GM23338 (cell line): Measurements from ENCODE around the gene SPATC1L. TPM values are rescaled to one million over a fixed set of nuclear protein-coding genes. Genes with fewer than 3 reads are reported as not detected.

Experiments
- ATAC-seq: fragments of 200-7000 bp; cut with Tn5 transposase; 3 replicates; pipeline ENCODE4 v1.9.1; 2020
- DNase-seq: peaks from one replicate; pipeline ENCODE4 v3.0.0-alpha.2; 2015; ENCODE audit warnings: low spot score
- H2AFZ ChIP-seq: fragments of 200-600 bp; sonication (generic); 2 replicates; pipeline ENCODE4 v1.8.0; 2016; ENCODE audit warnings: antibody characterized with exemption, mild to moderate bottlenecking, moderate library complexity
- H3F3A ChIP-seq: fragments of 200-600 bp; sonication (generic); replicated peaks from 2 replicates; pipeline ENCODE4 v1.8.0; 2017; ENCODE audit warnings: antibody characterized with exemption, mixed run types, low read depth
- H3K27ac ChIP-seq: fragments of 200-600 bp; sonication (generic); 2 replicates; pipeline ENCODE4 v1.6.1; 2016; ENCODE audit warnings: low read depth
- H3K27me3 ChIP-seq: fragments of 200-600 bp; sonication (generic); 2 replicates; pipeline ENCODE4 v1.8.0; 2016; ENCODE audit warnings: mild to moderate bottlenecking, mixed run types, moderate library complexity; ENCODE audit not compliant: insufficient read depth
- H3K36me3 ChIP-seq: fragments of 200-600 bp; sonication (generic); 2 replicates; pipeline ENCODE4 v1.8.0; 2016; ENCODE audit warnings: mild to moderate bottlenecking; ENCODE audit not compliant: insufficient read depth
- H3K4me1 ChIP-seq: fragments of 200-600 bp; sonication (generic); 2 replicates; pipeline ENCODE4 v1.8.0; 2016; ENCODE audit warnings: mild to moderate bottlenecking, moderate library complexity; ENCODE audit not compliant: insufficient read depth
- H3K4me2 ChIP-seq: fragments of 200-600 bp; sonication (generic); 2 replicates; pipeline ENCODE4 v1.7.1; 2017; ENCODE audit warnings: mixed run types
- H3K4me3 ChIP-seq: fragments of 200-600 bp; sonication (generic); 2 replicates; pipeline ENCODE4 v1.6.1; 2016; ENCODE audit warnings: mixed run types
- H3K79me2 ChIP-seq: fragments of 200-600 bp; sonication (generic); replicated peaks from 2 replicates; pipeline ENCODE4 v1.8.0; 2017; ENCODE audit warnings: mild to moderate bottlenecking; ENCODE audit not compliant: insufficient read depth
- H3K9me2 ChIP-seq: fragments of 200-600 bp; sonication (generic); 2 replicates; pipeline ENCODE4 v1.8.0; 2017; ENCODE audit not compliant: insufficient read depth
- H4K20me1 ChIP-seq: fragments of 200-600 bp; sonication (generic); replicated peaks from 2 replicates; pipeline ENCODE4 v1.8.0; 2017; ENCODE audit warnings: mild to moderate bottlenecking; ENCODE audit not compliant: insufficient read depth
- H3K27ac Mint-ChIP-seq: 2 replicates; pipeline ENCODE4 v1.8.0; 2020; ENCODE audit warnings: inconsistent platforms, mild to moderate bottlenecking, moderate library complexity, mixed read lengths
- H3K27me3 Mint-ChIP-seq: 3 replicates; pipeline ENCODE4 v1.8.0; 2022; ENCODE audit warnings: low read depth, mild to moderate bottlenecking, moderate library complexity, mixed read lengths, inconsistent platforms; ENCODE audit not compliant: insufficient read depth, poor library complexity
- H3K36me3 Mint-ChIP-seq: 3 replicates; pipeline ENCODE4 v1.8.0; 2021; ENCODE audit warnings: low read depth, mild to moderate bottlenecking, inconsistent platforms, moderate library complexity, mixed read lengths
- H3K4me1 Mint-ChIP-seq: 3 replicates; pipeline ENCODE4 v1.8.0; 2020; ENCODE audit warnings: mild to moderate bottlenecking, inconsistent platforms, mixed read lengths
- H3K4me3 Mint-ChIP-seq: 3 replicates; pipeline ENCODE4 v1.8.0; 2021; ENCODE audit warnings: moderate library complexity, mild to moderate bottlenecking, inconsistent platforms, mixed read lengths
- H3K9me3 Mint-ChIP-seq: 3 replicates; pipeline ENCODE4 v1.8.0; 2020; ENCODE audit warnings: moderate library complexity, mild to moderate bottlenecking, inconsistent platforms, mixed read lengths
- CTCF ChIP-seq, 2 experiments: fragments of 200-600 bp in 1 of 2; sonication (generic) in 1 of 2; conservative IDR thresholded peaks; 2 replicates each; pipeline versions ENCODE4 v1.5.1 to v1.6.1; 2016 to 2017; ENCODE audit warnings: antibody characterized with exemption in 2 of 2, low read depth in 2 of 2, mild to moderate bottlenecking in 2 of 2, moderate library complexity in 1 of 2
- ETS1 ChIP-seq: IDR thresholded peaks from 2 replicates; pipeline ENCODE4 v1.6.1; 2016; ENCODE audit warnings: antibody characterized with exemption
- EZH2 ChIP-seq: fragments of 200-600 bp; sonication (generic); IDR thresholded peaks from one replicate; pipeline ENCODE4 v1.8.0; 2017; ENCODE audit warnings: antibody characterized with exemption, mild to moderate bottlenecking, low read depth; ENCODE audit not compliant: unreplicated experiment
- JUNB ChIP-seq: IDR thresholded peaks from one replicate; pipeline ENCODE4 v1.6.1; 2016; ENCODE audit warnings: antibody characterized with exemption; ENCODE audit not compliant: unreplicated experiment
- NANOG ChIP-seq: IDR thresholded peaks from 2 replicates; pipeline ENCODE4 v1.6.1; 2016; ENCODE audit warnings: antibody characterized with exemption, borderline replicate concordance
- POLR2AphosphoS5 ChIP-seq: IDR thresholded peaks from 2 replicates; pipeline ENCODE4 v1.6.1; 2016; ENCODE audit warnings: antibody characterized with exemption, low read depth
- STAT1 ChIP-seq: IDR thresholded peaks from one replicate; pipeline ENCODE4 v1.6.1; 2016; ENCODE audit warnings: antibody characterized with exemption; ENCODE audit not compliant: unreplicated experiment
- ZNF114 ChIP-seq: fragments of 250-450 bp; sonication (Bioruptor Pico); IDR thresholded peaks from 2 replicates; pipeline ENCODE4 v1.5.0; 2020; ENCODE audit warnings: mild to moderate bottlenecking, moderate library complexity
- ZNF331 ChIP-seq: fragments of 250-450 bp; sonication (Bioruptor Pico); IDR thresholded peaks from 2 replicates; pipeline ENCODE4 v1.5.0; 2020; ENCODE audit warnings: low read depth, mild to moderate bottlenecking, moderate library complexity
- long read RNA-seq: library from polyadenylated mRNA; unstranded; transcript quantifications from one replicate; pipeline ENCODE4 v2.0.0, GENCODE V29; 2020; ENCODE audit not compliant: unreplicated experiment
- polyA plus RNA-seq: library from polyadenylated mRNA; unstranded; fragments of >200 nt; fragmentation: Nextera tagmentation; extraction: Ambion mirVana; gene quantifications from 2 replicates; pipeline ENCODE4 v1.2.1, GENCODE V29; 2016
- total RNA-seq: library from RNA; depleted of rRNA; stranded (reverse); fragments of >200 nt; shearing (Covaris generic); gene quantifications from 2 replicates; pipeline ENCODE4 v1.2.3, GENCODE V29; 2014; rRNA removed

The SPATC1L gene
- total RNA-seq (30.7 and 37.6 TPM in 2 replicates), polyA plus RNA-seq (69.6 and 70.2 TPM in 2 replicates)
- long read RNA-seq, transcript SPATC1L-202 (4 exons, 1,182 nt): major isoform, 62 of 69 reads
- long read RNA-seq, partial matches to known transcripts: 3 of 69 reads
- long read RNA-seq, other reads (novel, unspliced or antisense): 4 of 69 reads

- H3K4me1 Mint-ChIP-seq: peaks cover 33% of the 10 kb centered on the region
- no peaks in the 10 kb centered on the region for H3K9me3 Mint-ChIP-seq
- TF ChIP-seq STAT1 (no peak), POLR2AphosphoS5 (peak; percentile 51), ZNF114 (CRISPR knock-in tag) (no peak), ZNF331 (CRISPR knock-in tag) (no peak)
- H3K4me3 ChIP-seq: peak within 1 kb of the TSS; percentile 98
- H3K79me2 ChIP-seq: peaks cover 12% of the 10 kb centered on the region
- no peaks in the 10 kb centered on the region for H3K9me2 ChIP-seq
- H3K4me3 Mint-ChIP-seq: peak within 1 kb of the TSS; percentile 93
- peak; percentile 76 for DNase-seq
- peaks cover 2% of the 10 kb centered on the region; the same call in 1 of the 2 replicates for H4K20me1 ChIP-seq
- 0 out of 2 replicates have a peak, but pooled peaks cover 4% of the 10 kb centered on the region for H3F3A ChIP-seq
- peak within 1 kb of the TSS; percentile 92; the same call in 1 of the 2 replicates for H3K27ac ChIP-seq
- H3K27me3 Mint-ChIP-seq: peaks cover 11% of the 10 kb centered on the region
- peak within 1 kb of the TSS; percentile 96 for H2AFZ ChIP-seq
- peak within 1 kb of the TSS; percentile 91 for H3K4me2 ChIP-seq
- peaks cover 10% of the 10 kb centered on the region; the same call in 1 of the 2 replicates for H3K4me1 ChIP-seq
- H3K27ac Mint-ChIP-seq: peak within 1 kb of the TSS; percentile 98
- H3K36me3 Mint-ChIP-seq: peaks cover 12% of the 10 kb centered on the region
- no peaks in the 10 kb centered on the region for H3K36me3 ChIP-seq
- ATAC-seq: peak; percentile 73
- H3K27me3 ChIP-seq: no peaks in the 10 kb centered on the region
Observed at GRCh38 chr21:46183910-46184624, at the start of gene SPATC1L. TSS of gene SPATC1L (minus strand) at chr21:46184459. CDS start at chr21:46182816, 1,643 bp downstream.

- H3K27me3 Mint-ChIP-seq: peaks cover 7% of the 10 kb centered on the region
- Histone ChIP-seq H3K4me3 (peak overlapping the region; percentile 73), H3K36me3 (peaks cover 39% of the 10 kb centered on the region), H3K27me3 (no peaks in the 10 kb centered on the region), H2AFZ (no peak overlapping the region), H3K27ac (no peak overlapping the region), H3K79me2 (peaks cover 74% of the 10 kb centered on the region), H3K4me2 (peak overlapping the region; percentile 84), H3K9me2 (peaks cover 8% of the 10 kb centered on the region; the same call in 1 of the 2 replicates), H3K4me1 (peaks cover 20% of the 10 kb centered on the region), H3F3A (peaks cover 13% of the 10 kb centered on the region; the same call in 1 of the 2 replicates), H4K20me1 (peaks cover 19% of the 10 kb centered on the region)
- no peak for ATAC-seq
- H3K4me1 Mint-ChIP-seq: peaks cover 23% of the 10 kb centered on the region
- TF ChIP-seq EZH2: no peak
- TF ChIP-seq STAT1: no peak
- no peak for TF ChIP-seq POLR2AphosphoS5
- no peak for TF ChIP-seq NANOG
- no peak for TF ChIP-seq JUNB
- no peak for TF ChIP-seq ZNF331 (CRISPR knock-in tag)
- TF ChIP-seq ZNF114 (CRISPR knock-in tag): no peak
- no peak for TF ChIP-seq ETS1
- no peak for TF ChIP-seq CTCF (conservative IDR thresholded peaks at IDR 0.05; ENCODE audit: low read depth in 2 of 2)
- H3K9me3 Mint-ChIP-seq: peaks cover 62% of the 10 kb centered on the region
- H3K36me3 Mint-ChIP-seq: peaks cover 86% of the 10 kb centered on the region
- H3K27ac Mint-ChIP-seq: no peak overlapping the region
- DNase-seq: no peak
- peak overlapping the region; percentile 85 for H3K4me3 Mint-ChIP-seq
Observed at GRCh38 chr21:46229923-46230260, 45.6 kb upstream of the SPATC1L start.
